HS-5 (cell line): Measurements from ENCODE around the gene AFF1.

Source experiments
- DNase-seq: peaks from one replicate; pipeline ENCODE4 v3.0.0-alpha.2; 2012; ENCODE audit warnings: low read depth

The AFF1 gene

GRCh38 chr4:86955888-86956451 lies 21.2 kb downstream of the AFF1 start:
- DNase-seq, result no peak

GRCh38 chr4:86957215-86957614 lies 22.4 kb downstream of the AFF1 start:
- peak; percentile 37 for DNase-seq

- DNase-seq, result no peak
Measured at GRCh38 chr4:86959588-86960500, 25.0 kb downstream of the AFF1 start.

GRCh38 chr4:86960557-86960961 lies 25.7 kb downstream of the AFF1 start:
- no peak for DNase-seq

- no peak for DNase-seq
Measured at GRCh38 chr4:86961116-86961515, 26.3 kb downstream of the AFF1 start.

GRCh38 chr4:86961605-86962295 lies 26.9 kb downstream of the AFF1 start:
- DNase-seq, result no peak

- DNase-seq, result no peak
Measured at GRCh38 chr4:86963697-86964096, 28.9 kb downstream of the AFF1 start.

- no peak for DNase-seq
Measured at GRCh38 chr4:86965019-86965976, 30.5 kb downstream of the AFF1 start.

GRCh38 chr4:86967073-86967472 lies 32.3 kb downstream of the AFF1 start:
- no peak for DNase-seq

- DNase-seq, result no peak
Measured at GRCh38 chr4:86967798-86968197, 33.0 kb downstream of the AFF1 start.

GRCh38 chr4:86968547-86968946 lies 33.7 kb downstream of the AFF1 start:
- no peak for DNase-seq

- DNase-seq, result no peak
Measured at GRCh38 chr4:86970447-86971354, 35.9 kb downstream of the AFF1 start.

- DNase-seq, result no peak
Measured at GRCh38 chr4:86971355-86971683, 36.5 kb downstream of the AFF1 start.

GRCh38 chr4:86972997-86973396 lies 38.2 kb downstream of the AFF1 start:
- DNase-seq, result no peak

- no peak for DNase-seq
Measured at GRCh38 chr4:86973668-86974067, 38.9 kb downstream of the AFF1 start.

GRCh38 chr4:86974551-86974994 lies 39.8 kb downstream of the AFF1 start:
- DNase-seq, result no peak

GRCh38 chr4:86975927-86976326 lies 41.1 kb downstream of the AFF1 start:
- no peak for DNase-seq

GRCh38 chr4:86976801-86977485 lies 42.1 kb downstream of the AFF1 start:
- no peak for DNase-seq

- DNase-seq, result no peak
Measured at GRCh38 chr4:86977621-86978184, 42.9 kb downstream of the AFF1 start.

- DNase-seq, result no peak
Measured at GRCh38 chr4:86978709-86979108, 43.9 kb downstream of the AFF1 start.
